B cell (primary cell): Measurements from ENCODE around the gene NECAB2. TPM values are rescaled to one million over a fixed set of nuclear protein-coding genes. Genes with fewer than 3 reads are reported as not detected.

Source experiments
- ATAC-seq: fragments of 200-7000 bp; cut with Tn5 transposase; one replicate; pipeline ENCODE4 v1.10.0; 2021; ENCODE audit warnings: low read depth, mild to moderate bottlenecking, moderate number of reproducible peaks, moderate library complexity
- CTCF ChIA-PET: fragments of 350-600 bp; sonication (Branson Sonifier 250); formaldehyde crosslinking; loops from one replicate; lab custom pipeline; 2021; ENCODE audit warnings: antibody characterized with exemption, inconsistent platforms; lab: Charles Lee
- POLR2A ChIA-PET: fragments of 350-600 bp; sonication (Branson Sonifier 250); formaldehyde crosslinking; loops from one replicate; lab custom pipeline; 2021; ENCODE audit warnings: antibody characterized with exemption; lab: Charles Lee
- DNase-seq: peaks from one replicate; pipeline ENCODE4 v3.0.0; 2013
- H2AFZ ChIP-seq: 2 replicates; pipeline ENCODE4 v1.6.1; 2012; ENCODE audit warnings: mild to moderate bottlenecking, low read depth, low read length; ENCODE audit not compliant: insufficient read depth, poor library complexity, severe bottlenecking
- H3K27ac ChIP-seq, 2 donors: 1 replicate in 1 of 2; 2 replicates in 1 of 2; pipeline ENCODE4 v1.5.1; 2012 to 2013; ENCODE audit warnings: low read length in 2 of 2, mild to moderate bottlenecking in 2 of 2, moderate library complexity in 1 of 2
- H3K27me3 ChIP-seq, 4 experiments: fragments of 200-600 bp in 1 of 4; sonication (generic) in 1 of 4; replicated peaks in 1 of 4; 1 replicate in 2 of 4; 2 replicates in 2 of 4; pipeline versions ENCODE4 v1.6.1 to v1.7.0; 2013 to 2016; ENCODE audit warnings: low read length in 3 of 4, mild to moderate bottlenecking in 2 of 4, mixed read lengths in 1 of 4, moderate library complexity in 1 of 4; ENCODE audit not compliant: insufficient read depth in 4 of 4, control insufficient read depth in 3 of 4; ENCODE audit errors: control extremely low read depth in 1 of 4
- H3K36me3 ChIP-seq, 2 experiments: replicated peaks in 1 of 2; 1 replicate in 1 of 2; 2 replicates in 1 of 2; pipeline versions ENCODE4 v1.6.1 to v1.7.1; 2013; ENCODE audit warnings: low read length in 1 of 2; ENCODE audit not compliant: insufficient read depth in 2 of 2, control insufficient read depth in 1 of 2; ENCODE audit errors: control extremely low read depth in 1 of 2, extremely low read depth in 1 of 2
- H3K4me1 ChIP-seq, 2 donors: fragments of 200-600 bp in 1 of 2; sonication (generic) in 1 of 2; 1 replicate in 1 of 2; 2 replicates in 1 of 2; pipeline versions ENCODE4 v1.5.1 to v1.6.1; 2013 to 2017; ENCODE audit warnings: low read length in 2 of 2; ENCODE audit not compliant: control insufficient read depth in 2 of 2, insufficient read depth in 2 of 2
- H3K4me2 ChIP-seq: replicated peaks from 2 replicates; pipeline ENCODE3; 2012; ENCODE audit warnings: mild to moderate bottlenecking, low read depth, low read length; ENCODE audit not compliant: poor library complexity, severe bottlenecking
- H3K4me3 ChIP-seq, 5 experiments: fragments of 200-600 bp in 1 of 5; sonication (generic) in 1 of 5; 1 replicate in 3 of 5; 2 replicates in 2 of 5; pipeline versions ENCODE4 v1.5.1 to v1.7.0; 2011 to 2016; ENCODE audit warnings: low read length in 4 of 5, mild to moderate bottlenecking in 4 of 5, low read depth in 2 of 5, control low read depth in 1 of 5, moderate library complexity in 1 of 5; ENCODE audit not compliant: insufficient read depth in 1 of 5; ENCODE audit errors: control extremely low read depth in 1 of 5, extremely low read depth in 1 of 5
- H3K79me2 ChIP-seq: fragments of 200-600 bp; sonication (generic); one replicate; pipeline ENCODE4 v1.6.0; 2016; ENCODE audit warnings: low read length; ENCODE audit not compliant: control insufficient read depth, insufficient read depth
- H3K9ac ChIP-seq: fragments of 200-600 bp; sonication (generic); 2 replicates; pipeline ENCODE4 v1.6.1; 2017; ENCODE audit warnings: mild to moderate bottlenecking, low read length, moderate library complexity
- H3K9me3 ChIP-seq, 3 donors: one replicate each; pipeline versions ENCODE4 v1.6.1 to v1.7.1; 2013; ENCODE audit warnings: low read length in 2 of 3; ENCODE audit not compliant: control insufficient read depth in 2 of 3, insufficient read depth in 1 of 3; ENCODE audit errors: control extremely low read depth in 1 of 3
- H4K20me1 ChIP-seq: 2 replicates; pipeline ENCODE4 v1.6.0; 2012; ENCODE audit warnings: mild to moderate bottlenecking, low read length; ENCODE audit not compliant: insufficient read depth, control insufficient read depth, poor library complexity, severe bottlenecking
- H3K27ac Mint-ChIP-seq: one replicate; pipeline ENCODE4 v1.8.0; 2021; ENCODE audit warnings: mixed read lengths
- H3K27me3 Mint-ChIP-seq: one replicate; pipeline ENCODE4 v1.8.0; 2021; ENCODE audit warnings: mixed read lengths
- H3K4me1 Mint-ChIP-seq: one replicate; pipeline ENCODE4 v1.8.0; 2021; ENCODE audit warnings: mixed read lengths
- H3K4me3 Mint-ChIP-seq: one replicate; pipeline ENCODE4 v1.8.0; 2021; ENCODE audit warnings: mixed read lengths
- H3K9me3 Mint-ChIP-seq: one replicate; pipeline ENCODE4 v1.8.0; 2022; ENCODE audit warnings: mixed read lengths; ENCODE audit not compliant: insufficient read depth
- CTCF ChIP-seq: fragments of 200-600 bp; IDR thresholded peaks from one replicate; pipeline ENCODE4 v1.8.0; 2022; ENCODE audit warnings: antibody characterized with exemption, mild to moderate bottlenecking
- EZH2 ChIP-seq: IDR thresholded peaks from 2 replicates; pipeline ENCODE4 v1.6.1; 2012; ENCODE audit warnings: borderline replicate concordance, low read depth, mild to moderate bottlenecking, moderate library complexity, low read length; ENCODE audit not compliant: insufficient read depth, poor library complexity, severe bottlenecking
- WGBS: methylation state at CpG from one replicate; pipeline ENCODE4 v1.1.5; 2013; ENCODE audit warnings: missing lambda C conversion rate; ENCODE audit not compliant: insufficient coverage; 5-methylcytosine and 5-hydroxymethylcytosine counted together
- intact Hi-C: fragments of 100-400 bp; cut with micrococcal nuclease; formaldehyde crosslinking; loops from one replicate; pipeline ENCODE4 v1.10.0; 2022
- polyA plus RNA-seq: library from polyadenylated mRNA; depleted of rRNA; stranded (reverse); fragments of >200 nt; gene quantifications from 2 replicates; pipeline ENCODE4 v1.2.3, GENCODE V29; 2012
- total RNA-seq, 2 donors: library from RNA; stranded (reverse); fragments of 120-200 nt in 1 of 2; gene quantifications; 1 replicate in 1 of 2; 2 replicates in 1 of 2; pipeline versions ENCODE4 v1.2.3 to v1.2.4, GENCODE V29; 2013 to 2022

The NECAB2 gene
- total and polyA plus RNA-seq, 2 donors (not counting 1 experiment from before 2014, with no cell fraction given), result not detected

- intact Hi-C loops, result no loop called here
- peaks cover 3% of the 10 kb centered on the region for H3K9me3 Mint-ChIP-seq
- whole genome bisulfite sequencing, result 13% methylated on average over 13 of the region's 14 CpGs
- peaks cover 6% of the 10 kb centered on the region for H3K27me3 Mint-ChIP-seq
- H3K27me3 ChIP-seq, result no peaks in the 10 kb centered on the region
- no peaks in the 10 kb centered on the region for H3K79me2 ChIP-seq
- no peak overlapping the region for H3K27ac ChIP-seq
- no peaks in the 10 kb centered on the region for H3K36me3 ChIP-seq
- no peak overlapping the region for H3K9ac ChIP-seq
- H3K4me1 ChIP-seq, result peaks cover 3 to 7% of the 10 kb centered on the region in 2 donors
- peak; percentile 68 for ATAC-seq
- no peaks in the 10 kb centered on the region for H4K20me1 ChIP-seq
- POLR2A ChIA-PET, result no interaction called here
- DNase-seq, result peak; percentile 62
- H3K9me3 ChIP-seq, result peaks cover 0 to 36% (median 0%) of the 10 kb centered on the region in 3 donors
- H3K4me2 ChIP-seq, result peak overlapping the region; percentile 40
- H3K27ac Mint-ChIP-seq, result no peak overlapping the region
- CTCF ChIA-PET, result no interaction called here
- H3K4me1 Mint-ChIP-seq, result peaks cover 3% of the 10 kb centered on the region
- peak overlapping the region; percentile 28 for H2AFZ ChIP-seq
- no peak overlapping the region for H3K4me3 Mint-ChIP-seq
- no peak for TF ChIP-seq EZH2
- TF ChIP-seq CTCF, result no peak
- no peak overlapping the region for H3K4me3 ChIP-seq
Measured at GRCh38 chr16:84013787-84014569, 45.9 kb downstream of the NECAB2 start.

- H3K27me3 ChIP-seq, result no peaks in the 10 kb centered on the region
- Mint-ChIP-seq H3K4me3 (no peak overlapping the region), H3K27me3 (peaks cover 3% of the 10 kb centered on the region), H3K4me1 (peaks cover 3% of the 10 kb centered on the region), H3K27ac (no peak overlapping the region), H3K9me3 (peaks cover 6% of the 10 kb centered on the region)
- WGBS, result 81% methylated on average over 13 of the region's 14 CpGs
- POLR2A ChIA-PET, result no interaction called here
- TF ChIP-seq CTCF, result no peak
- no peak for TF ChIP-seq EZH2
- peak overlapping the region; percentile 28 for H2AFZ ChIP-seq
- no peaks in the 10 kb centered on the region for H3K36me3 ChIP-seq
- no peak overlapping the region for H3K27ac ChIP-seq
- peak overlapping the region; percentile 40 for H3K4me2 ChIP-seq
- H3K4me1 ChIP-seq, result peaks cover 3 to 7% of the 10 kb centered on the region in 2 donors
- H3K9me3 ChIP-seq, result peaks cover 0 to 40% (median 0%) of the 10 kb centered on the region in 3 donors
- H3K4me3 ChIP-seq, result no peak overlapping the region
- no peaks in the 10 kb centered on the region for H3K79me2 ChIP-seq
- ATAC-seq, result no peak
- CTCF ChIA-PET, result no interaction called here
- no peak for DNase-seq
- intact Hi-C loops, result no loop called here
- H3K9ac ChIP-seq, result no peak overlapping the region
- no peaks in the 10 kb centered on the region for H4K20me1 ChIP-seq
Measured at GRCh38 chr16:84014570-84015327, 46.7 kb downstream of the NECAB2 start.
